ENCODE measurements around the gene MBOAT7.
"Not testable (repeated sequence)": the region's sequence is repeated elsewhere in the genome, so short reads cannot be mapped to it uniquely, and the experiment has no call there.

MBOAT7 gene

GRCh38 chr19:54209058-54209810 is 19.9 kb upstream of the MBOAT7 start:
- no peak for DNase-seq

GRCh38 chr19:54208784-54209057 is 19.3 kb upstream of the MBOAT7 start:
- DNase-seq = no peak

- peak; percentile 100 for DNase-seq
These were observed 18.8 kb upstream of the MBOAT7 start for GRCh38 chr19:54207983-54208783.

- no peak for DNase-seq
These were observed 18.2 kb upstream of the MBOAT7 start for GRCh38 chr19:54207676-54207982.

GRCh38 chr19:54207193-54207592 is 17.8 kb upstream of the MBOAT7 start:
- DNase-seq = not testable (repeated sequence)

- no peak for DNase-seq
These were observed 17.4 kb upstream of the MBOAT7 start for GRCh38 chr19:54206831-54207177.

GRCh38 chr19:54206030-54206830 is 16.9 kb upstream of the MBOAT7 start:
- no peak for DNase-seq

GRCh38 chr19:54204767-54205468 is 15.5 kb upstream of the MBOAT7 start:
- DNase-seq = no peak

- no peak for DNase-seq
These were observed 13.8 kb upstream of the MBOAT7 start for GRCh38 chr19:54203151-54203611.

GRCh38 chr19:54201980-54202379 is 12.6 kb upstream of the MBOAT7 start:
- no peak for DNase-seq

GRCh38 chr19:54201172-54201701 is 11.9 kb upstream of the MBOAT7 start:
- no peak for DNase-seq

GRCh38 chr19:54199401-54199800 is 10.0 kb upstream of the MBOAT7 start:
- no peak for DNase-seq

GRCh38 chr19:54197121-54197520 is 7.7 kb upstream of the MBOAT7 start:
- no peak for DNase-seq

- no peak for DNase-seq
These were observed 7.2 kb upstream of the MBOAT7 start for GRCh38 chr19:54196536-54196935.

GRCh38 chr19:54194463-54194862 is 5.1 kb upstream of the MBOAT7 start:
- DNase-seq = not testable (repeated sequence)

GRCh38 chr19:54193011-54193410 is 3.6 kb upstream of the MBOAT7 start:
- no peak for DNase-seq

GRCh38 chr19:54191811-54192453 is 2.6 kb upstream of the MBOAT7 start:
- no peak for DNase-seq

- DNase-seq = peak; percentile 78
These were observed 1.8 kb upstream of the MBOAT7 start, which contains the start of gene TSEN34 for GRCh38 chr19:54191011-54191810. Gene TSEN34 (plus strand): TSS chr19:54191308. CDS start chr19:54191365, 57 bp downstream.

- peak; percentile 98 for DNase-seq
These were observed 1.2 kb upstream of the MBOAT7 start for GRCh38 chr19:54190503-54191010.

GRCh38 chr19:54189735-54190502 is 539 bp upstream of the MBOAT7 start:
- DNase-seq = peak; percentile 99
